Measurements from ENCODE around the gene MUC15.
"Not testable (repeated sequence)": the region's sequence is repeated elsewhere in the genome, so short reads cannot be mapped to it uniquely, and the experiment has no call there.

The MUC15 gene

DNA sequence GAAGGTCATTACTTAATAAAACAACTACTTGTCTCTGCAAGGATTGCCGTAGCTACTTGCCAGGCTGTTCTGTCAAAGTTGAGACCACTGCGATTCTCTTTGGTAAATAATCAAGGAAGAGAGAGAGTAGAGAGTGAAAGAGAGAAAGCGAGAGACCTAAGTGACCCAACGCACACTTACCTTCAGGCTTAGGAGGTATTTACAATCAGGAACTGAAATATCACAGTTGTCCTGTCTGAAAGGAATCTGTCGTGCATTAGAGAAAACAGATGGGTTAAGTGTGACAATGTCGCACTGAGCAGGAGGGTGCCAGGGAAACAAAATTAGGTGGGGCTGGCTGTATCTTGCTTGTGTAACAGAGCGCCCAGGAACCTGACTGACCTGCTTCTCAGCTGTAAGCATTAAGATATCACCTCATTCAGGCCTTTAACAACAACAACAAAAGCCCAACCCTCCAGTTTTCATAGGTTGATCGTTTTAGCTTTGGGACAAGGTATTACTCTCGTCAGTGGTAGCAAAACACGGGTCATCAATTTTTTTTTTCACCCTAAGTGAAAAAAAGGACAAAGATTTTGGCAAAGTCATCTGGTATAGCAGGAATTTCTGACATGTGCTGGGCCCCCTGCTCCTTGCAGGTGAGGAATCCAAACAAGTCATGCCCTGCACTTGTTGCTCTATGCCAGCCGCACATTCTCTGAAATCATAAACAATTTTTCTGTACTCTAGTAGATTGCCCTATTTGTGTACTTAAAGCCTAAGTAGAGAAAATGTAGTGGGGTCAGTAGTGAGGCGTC lies at the start of gene MUC15:
Gene MUC15 (minus strand): TSS at position 403 of the 794 bp plus-strand sequence. CDS start 5,169 bp downstream, outside the sequence.
- no peak for FAIRE-seq
- no peak for DNase-seq (ENCODE audit: extremely low spot score, insufficient read length, low read depth)

DNA sequence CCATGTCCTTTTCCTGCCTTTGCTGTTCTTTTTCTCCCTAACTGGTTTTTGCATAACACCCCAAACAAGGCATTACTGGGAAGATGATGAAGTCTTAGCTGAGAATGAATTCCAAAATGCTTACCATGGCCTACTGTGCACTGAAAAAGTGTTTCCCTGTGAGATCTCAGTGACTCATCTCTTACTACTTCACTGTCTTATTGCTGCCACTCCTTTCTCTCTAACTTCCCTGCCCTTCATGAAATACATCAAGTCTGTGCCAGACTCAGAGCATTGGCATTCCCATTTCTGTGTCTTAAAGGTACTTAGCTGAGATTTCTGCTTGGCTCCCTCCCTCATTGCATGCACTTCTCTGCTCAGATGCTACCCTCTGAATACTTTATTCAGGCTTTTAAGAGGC lies 49.1 kb upstream of the MUC15 start:
- no peak for FAIRE-seq
- DNase-seq (ENCODE audit: extremely low spot score, insufficient read length, low read depth): no peak

GRCh38 chr11:26620282-26621045 lies 48.4 kb upstream of the MUC15 start:
- DNase-seq (ENCODE audit: extremely low spot score, insufficient read length, low read depth) (no peak), FAIRE-seq (no peak)

GRCh38 chr11:26618441-26618840 lies 46.4 kb upstream of the MUC15 start:
- FAIRE-seq (no peak), DNase-seq (ENCODE audit: extremely low spot score, insufficient read length, low read depth) (no peak)

GRCh38 chr11:26613759-26614158 lies 41.7 kb upstream of the MUC15 start:
- no peak for FAIRE-seq
- no peak for DNase-seq (ENCODE audit: extremely low spot score, insufficient read length, low read depth)

DNA sequence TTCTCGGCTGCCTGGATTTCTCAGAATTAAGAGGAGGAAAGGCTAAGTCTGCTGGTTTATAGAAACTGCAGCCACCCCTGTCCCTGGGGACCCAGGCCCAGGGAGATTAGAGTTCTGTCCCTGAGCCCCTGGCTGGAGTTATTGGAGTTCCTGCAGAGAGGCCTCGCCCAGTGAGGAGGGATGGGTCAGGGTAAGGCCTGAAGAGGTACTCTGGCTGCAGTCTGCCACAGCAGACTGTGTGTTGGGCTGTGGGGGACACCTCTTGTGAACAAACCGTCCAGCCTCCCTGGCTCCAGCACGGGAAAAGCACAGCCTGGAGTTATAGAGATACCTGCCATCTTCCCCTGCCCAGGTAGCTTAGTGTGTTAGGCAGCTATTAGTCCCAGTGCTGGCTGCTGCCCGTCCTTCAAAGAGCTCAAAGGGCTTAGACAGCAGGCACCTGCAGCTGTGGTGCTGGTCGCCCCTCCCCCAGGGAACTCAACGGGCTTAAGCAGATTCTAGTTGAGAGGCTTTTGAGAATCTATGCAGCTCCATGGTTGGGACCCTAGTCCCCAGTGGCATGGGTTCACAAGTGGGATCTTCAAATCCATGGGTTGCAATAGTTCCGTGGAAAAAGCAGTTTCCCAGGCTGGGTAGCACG lies 36.6 kb upstream of the MUC15 start:
- FAIRE-seq (no peak), DNase-seq (ENCODE audit: extremely low spot score, insufficient read length, low read depth) (no peak)

DNA sequence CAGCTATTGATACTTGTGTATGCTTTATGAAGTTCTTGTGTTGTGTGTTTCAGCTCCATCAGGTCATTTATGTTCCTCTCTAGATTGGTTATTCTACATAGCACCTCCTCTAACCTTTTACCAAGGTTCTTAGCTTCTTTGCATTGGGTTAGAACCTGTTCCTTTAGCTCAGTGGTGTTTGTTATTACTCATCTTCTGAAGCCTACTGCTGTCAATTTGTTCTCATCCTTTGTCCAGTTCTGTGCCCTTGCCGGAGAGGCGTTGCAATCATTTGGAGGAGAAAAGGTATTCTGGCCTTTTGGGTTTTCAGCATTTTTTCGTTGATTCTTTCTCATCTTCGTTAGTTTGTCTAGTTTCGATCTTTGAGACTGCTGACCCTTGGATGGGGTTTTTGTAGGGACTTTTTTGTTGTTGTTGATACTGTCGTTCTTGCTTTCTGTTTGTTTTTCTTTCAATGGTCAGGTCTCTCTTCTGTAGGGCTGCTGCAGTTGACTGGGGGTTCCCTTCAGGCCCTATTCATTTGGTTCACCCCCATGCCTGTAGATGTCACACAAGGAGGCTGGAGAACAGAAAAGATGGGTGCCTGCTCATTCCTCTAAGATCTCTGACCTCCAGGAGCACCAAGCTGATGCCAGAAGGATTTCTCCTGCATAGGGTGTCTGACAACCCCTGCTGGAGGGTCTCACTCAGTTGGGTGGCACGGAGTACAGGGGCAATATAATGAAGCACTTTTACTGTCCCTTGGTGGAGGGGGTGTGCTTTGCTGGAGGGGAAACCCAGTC lies 35.9 kb upstream of the MUC15 start:
- FAIRE-seq (no peak), DNase-seq (ENCODE audit: extremely low spot score, insufficient read length, low read depth) (no peak)

GRCh38 chr11:26599876-26600434 lies 27.9 kb upstream of the MUC15 start:
- DNase-seq (ENCODE audit: extremely low spot score, insufficient read length, low read depth) (no peak), FAIRE-seq (no peak)

DNA sequence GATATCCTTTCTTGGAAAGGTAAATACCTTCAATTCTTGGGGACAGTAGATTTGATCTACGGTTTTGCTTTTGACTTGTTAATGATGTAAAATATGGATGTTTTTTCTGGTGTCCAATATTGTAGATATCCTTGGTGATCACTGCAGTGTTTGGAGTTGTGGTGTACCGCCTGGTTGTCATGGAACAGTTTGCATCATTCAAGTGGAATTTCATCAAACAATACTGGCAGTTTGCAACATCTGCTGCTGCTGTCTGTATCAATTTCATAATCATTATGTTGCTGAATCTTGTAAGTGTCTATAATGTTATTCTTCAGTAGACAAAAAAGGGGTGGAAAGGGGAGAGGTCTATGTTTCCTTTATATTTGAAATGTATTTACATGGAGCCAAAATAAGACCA lies 27.4 kb upstream of the MUC15 start:
- FAIRE-seq (no peak), DNase-seq (ENCODE audit: extremely low spot score, insufficient read length, low read depth) (no peak)

- FAIRE-seq (no peak), DNase-seq (ENCODE audit: extremely low spot score, insufficient read length, low read depth) (no peak)
Measured at GRCh38 chr11:26597899-26598298, 25.8 kb upstream of the MUC15 start.

DNA sequence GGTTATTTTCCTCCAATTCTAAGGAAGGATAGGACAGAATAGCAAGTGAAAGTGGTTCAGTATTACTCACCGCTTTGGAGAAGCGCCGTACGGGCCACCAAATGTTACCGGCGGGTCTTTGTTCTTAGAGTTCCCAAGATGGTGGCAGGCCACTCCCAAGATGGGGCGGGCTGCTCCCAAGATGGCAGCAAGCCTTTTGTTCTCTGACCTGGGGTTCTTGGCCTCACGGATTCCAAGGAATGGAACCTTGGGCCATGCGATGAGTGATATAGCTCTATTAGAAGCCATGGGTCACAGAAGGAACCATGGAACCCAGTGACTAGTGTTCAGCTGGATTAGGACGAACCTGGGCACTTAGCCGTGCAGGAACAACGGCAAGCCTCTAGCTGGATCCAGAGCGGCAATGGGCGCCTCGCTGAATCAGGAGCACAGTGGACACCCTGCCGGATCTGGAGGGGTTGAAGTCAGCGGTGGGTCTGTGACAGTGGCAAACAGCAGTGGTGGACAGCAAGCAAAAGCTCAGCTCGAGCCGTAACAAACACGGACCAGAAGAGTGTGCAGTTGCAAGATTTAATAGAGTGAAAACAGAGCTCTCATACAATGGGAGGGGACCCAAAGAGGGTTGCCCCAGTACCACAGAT lies 25.1 kb upstream of the MUC15 start:
- DNase-seq (ENCODE audit: extremely low spot score, insufficient read length, low read depth): not testable (repeated sequence)

DNA sequence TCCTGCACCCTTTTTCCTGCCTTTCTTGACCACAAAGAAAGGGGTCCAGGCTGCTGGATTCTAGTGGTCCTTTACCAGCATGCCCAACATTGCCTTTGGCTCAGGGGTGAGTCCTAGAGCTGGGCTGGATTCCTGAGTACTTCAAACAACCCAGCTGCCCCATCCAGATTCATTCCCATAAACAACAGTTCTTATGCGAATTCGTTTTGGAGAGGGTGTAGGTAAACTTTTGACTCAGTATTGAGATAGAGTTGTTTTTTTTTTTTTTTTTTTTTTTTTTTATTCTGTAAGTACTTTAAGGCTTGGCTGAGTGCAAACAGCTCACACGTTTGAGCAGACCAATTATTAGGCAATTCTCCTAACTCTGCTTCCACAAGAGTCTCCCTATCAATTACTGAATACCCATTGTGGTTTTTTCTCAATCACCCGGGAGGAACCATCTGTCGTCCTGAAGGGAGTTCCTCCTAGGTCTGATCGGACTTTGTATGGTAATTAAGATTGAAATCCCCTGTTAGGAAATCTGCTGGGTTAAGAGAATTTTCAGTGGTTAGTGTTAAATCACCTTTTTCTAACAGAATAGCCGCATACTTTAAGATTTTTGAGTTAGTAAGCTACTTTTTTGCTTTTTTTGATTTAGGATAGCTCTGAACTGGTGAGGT lies 23.3 kb upstream of the MUC15 start:
- not testable (repeated sequence) for FAIRE-seq; DNase-seq (ENCODE audit: extremely low spot score, insufficient read length, low read depth)

More for the DNA sequence above, 25.1 kb upstream of the MUC15 start:
- not testable (repeated sequence) for FAIRE-seq

GRCh38 chr11:26593691-26594090 lies 21.6 kb upstream of the MUC15 start:
- DNase-seq (ENCODE audit: extremely low spot score, insufficient read length, low read depth) (no peak), FAIRE-seq (no peak)

DNA sequence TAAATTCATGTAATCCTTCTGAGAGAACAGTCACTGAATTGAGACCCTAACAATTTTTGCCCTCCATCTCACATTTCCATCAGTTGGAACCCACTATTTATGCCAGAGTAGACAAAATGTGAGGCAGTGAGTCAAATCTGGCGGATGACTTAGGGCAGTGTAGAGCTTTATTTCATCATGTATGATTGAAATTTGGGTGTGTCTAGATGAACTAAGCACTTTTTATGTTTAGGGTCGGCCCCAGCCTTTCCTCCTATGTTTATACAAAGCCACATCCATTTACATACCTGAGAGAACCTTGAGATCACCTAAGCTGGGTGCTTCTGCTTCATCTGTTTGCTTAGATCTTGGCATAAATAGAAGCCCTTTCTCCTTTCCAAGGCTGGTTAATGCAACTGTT lies 15.0 kb upstream of the MUC15 start:
- no peak for DNase-seq (ENCODE audit: extremely low spot score, insufficient read length, low read depth)
- no peak for FAIRE-seq

DNA sequence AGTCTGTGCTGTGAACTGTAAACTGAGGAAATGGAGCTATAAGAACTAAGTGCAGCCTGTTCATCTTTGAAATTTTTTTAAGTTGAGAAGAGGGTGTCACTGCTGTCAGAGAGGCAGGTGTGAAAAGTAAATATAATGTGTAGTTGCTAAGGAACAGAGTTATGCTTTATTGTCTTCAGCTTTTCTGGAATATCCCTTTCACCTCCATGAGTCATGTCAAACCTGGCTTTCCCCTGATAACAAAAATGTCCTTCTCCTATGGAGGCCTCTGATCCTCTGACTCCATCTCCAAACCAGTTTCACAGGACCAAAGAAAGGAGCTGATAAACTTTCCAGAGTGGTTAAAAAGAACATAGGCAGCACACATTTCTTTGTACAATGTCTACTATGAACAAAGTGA lies 12.8 kb upstream of the MUC15 start:
- no peak for FAIRE-seq
- DNase-seq (ENCODE audit: extremely low spot score, insufficient read length, low read depth): no peak

DNA sequence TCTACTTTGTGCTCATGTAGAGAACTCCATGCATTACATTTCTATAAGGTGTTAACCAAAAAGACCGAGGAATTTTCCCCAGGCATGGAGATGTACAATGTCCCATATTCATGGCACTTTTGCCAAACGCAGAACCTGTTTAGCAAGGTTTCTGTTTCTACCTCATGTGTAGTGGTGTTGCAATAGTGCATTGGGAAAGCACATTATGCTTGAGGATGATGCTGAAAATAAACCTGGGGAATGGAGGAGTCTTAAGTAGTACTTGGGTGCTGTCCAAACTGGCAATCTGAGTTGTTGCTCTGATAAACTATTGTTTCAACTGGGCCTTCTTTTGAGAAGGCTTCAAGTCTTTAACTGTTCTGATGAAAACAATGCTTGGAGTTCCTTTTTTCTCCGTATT lies 11.5 kb upstream of the MUC15 start:
- no peak for FAIRE-seq
- DNase-seq (ENCODE audit: extremely low spot score, insufficient read length, low read depth): no peak

DNA sequence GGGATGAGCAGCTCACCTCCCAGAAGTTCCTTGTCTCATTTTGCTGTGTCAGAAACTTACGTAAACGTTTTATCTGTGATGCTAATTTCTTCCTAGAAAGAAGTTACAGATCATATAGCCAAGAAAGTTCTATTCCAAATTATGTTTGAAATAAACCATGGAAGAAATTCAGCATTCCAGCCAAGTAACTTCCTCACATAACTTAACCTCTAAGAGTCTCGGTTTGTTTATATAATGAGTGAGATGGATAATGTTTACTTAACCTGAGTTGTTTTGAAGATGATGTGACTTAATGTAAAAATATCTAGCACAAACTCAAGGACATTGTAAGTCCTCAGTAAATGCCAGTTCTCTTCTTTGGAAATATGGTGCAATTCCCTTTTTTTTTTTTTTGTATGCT lies 8.9 kb upstream of the MUC15 start:
- DNase-seq (ENCODE audit: extremely low spot score, insufficient read length, low read depth) (no peak), FAIRE-seq (no peak)

DNA sequence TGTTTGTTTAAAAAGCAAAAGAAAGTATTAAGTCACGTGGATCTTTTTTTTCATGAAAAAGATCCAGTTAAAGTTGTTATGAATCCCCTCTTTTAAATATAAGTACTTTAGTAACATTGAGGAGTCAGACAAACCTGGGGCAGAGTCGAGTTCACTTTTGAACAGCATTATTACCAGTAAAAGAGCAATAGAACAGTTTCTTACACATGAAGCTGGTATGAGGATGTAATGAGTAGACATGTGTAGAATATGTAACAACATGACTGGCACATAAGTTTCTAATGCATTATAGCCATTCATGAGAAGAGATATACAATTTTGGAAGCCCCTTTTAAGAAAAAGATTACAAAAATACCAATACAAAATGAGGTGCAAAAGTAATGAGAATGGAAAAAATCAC lies 7.6 kb upstream of the MUC15 start:
- DNase-seq (ENCODE audit: extremely low spot score, insufficient read length, low read depth) (no peak), FAIRE-seq (no peak)

All from GM18507 (cell line).